GM12892 (cell line): ENCODE results near the gene RNF223.
"Not testable (repeated sequence)": the region's sequence is repeated elsewhere in the genome, so short reads cannot be mapped to it uniquely, and the experiment has no call there.

Experiments used
- DNase-seq: peaks from one replicate; pipeline ENCODE4 v3.0.0; 2011; ENCODE audit not compliant: insufficient read length
- FAIRE-seq: peaks from 2 replicates; lab custom pipeline; 2011; peaks lifted over from hg19 to GRCh38; lab: Jason Lieb, UNC
- POLR2A ChIP-seq: IDR thresholded peaks from 2 replicates; pipeline ENCODE4 v1.6.1; 2011; ENCODE audit warnings: low read depth, low read length, control low read depth
- POLR2AphosphoS5 ChIP-seq: IDR thresholded peaks from 2 replicates; pipeline ENCODE4 v1.6.1; 2011; ENCODE audit warnings: low read depth, low read length, control low read depth
- TAF1 ChIP-seq: IDR thresholded peaks from 2 replicates; pipeline ENCODE4 v1.6.1; 2011; ENCODE audit warnings: low read depth, mild to moderate bottlenecking, control low read depth, low read length, borderline replicate concordance

Gene RNF223

GRCh38 chr1:1084372-1085170 is 10.5 kb upstream of the RNF223 start:
- TF ChIP-seq POLR2A (no peak), POLR2AphosphoS5 (no peak), TAF1 (no peak)
- no peak for DNase-seq
- FAIRE-seq, result no peak

- peak; percentile 28 for DNase-seq
- FAIRE-seq, result no peak
- TF ChIP-seq POLR2A (no peak), TAF1 (no peak), POLR2AphosphoS5 (no peak)
These were observed 9.6 kb upstream of the RNF223 start for GRCh38 chr1:1083416-1084371.

GRCh38 chr1:1082776-1083415 is 8.8 kb upstream of the RNF223 start:
- FAIRE-seq (no peak), DNase-seq (no peak)
- TF ChIP-seq POLR2AphosphoS5 (no peak), TAF1 (no peak), POLR2A (no peak)

GRCh38 chr1:1082239-1082775 is 8.2 kb upstream of the RNF223 start:
- no peak for TF ChIP-seq POLR2A
- TF ChIP-seq TAF1, result no peak
- no peak for TF ChIP-seq POLR2AphosphoS5
- peak; percentile 9 for DNase-seq
- FAIRE-seq, result no peak

GRCh38 chr1:1081311-1082238 is 7.5 kb upstream of the RNF223 start:
- DNase-seq (peak; percentile 20), FAIRE-seq (no peak)
- no peak for TF ChIP-seq POLR2A
- TF ChIP-seq TAF1, result no peak
- no peak for TF ChIP-seq POLR2AphosphoS5

GRCh38 chr1:1080951-1081310 is 6.8 kb upstream of the RNF223 start:
- DNase-seq (no peak), FAIRE-seq (no peak)
- TF ChIP-seq POLR2AphosphoS5 (no peak), POLR2A (no peak), TAF1 (no peak)

GRCh38 chr1:1080122-1080757 is 6.1 kb upstream of the RNF223 start:
- DNase-seq (peak; percentile 71), FAIRE-seq (no peak)
- no peak for TF ChIP-seq POLR2A
- TF ChIP-seq TAF1, result no peak
- no peak for TF ChIP-seq POLR2AphosphoS5

GRCh38 chr1:1079408-1080121 is 5.5 kb upstream of the RNF223 start:
- peak; percentile 68 for DNase-seq
- peak; percentile 86 for FAIRE-seq
- no peak for TF ChIP-seq POLR2A
- TF ChIP-seq POLR2AphosphoS5, result no peak
- TF ChIP-seq TAF1, result no peak

- FAIRE-seq, DNase-seq: not testable (repeated sequence)
These were observed 3.3 kb upstream of the RNF223 start for GRCh38 chr1:1077396-1077795.

- no peak for TF ChIP-seq POLR2A
- no peak for TF ChIP-seq POLR2AphosphoS5
- no peak for TF ChIP-seq TAF1
These were observed 1.2 kb upstream of the RNF223 start for GRCh38 chr1:1075148-1075935.

More at GRCh38 chr1:1075148-1075935, 1.2 kb upstream of the RNF223 start:
- FAIRE-seq, result no peak
- DNase-seq, result no peak
